GM21515 (cell line): ENCODE measurements around the gene MT4.

Experiments
- ATAC-seq: cut with Tn5 transposase; IDR thresholded peaks from one replicate; pipeline ENCODE4 v1.9.1; 2021; ENCODE audit not compliant: unreplicated experiment

Gene MT4

DNA sequence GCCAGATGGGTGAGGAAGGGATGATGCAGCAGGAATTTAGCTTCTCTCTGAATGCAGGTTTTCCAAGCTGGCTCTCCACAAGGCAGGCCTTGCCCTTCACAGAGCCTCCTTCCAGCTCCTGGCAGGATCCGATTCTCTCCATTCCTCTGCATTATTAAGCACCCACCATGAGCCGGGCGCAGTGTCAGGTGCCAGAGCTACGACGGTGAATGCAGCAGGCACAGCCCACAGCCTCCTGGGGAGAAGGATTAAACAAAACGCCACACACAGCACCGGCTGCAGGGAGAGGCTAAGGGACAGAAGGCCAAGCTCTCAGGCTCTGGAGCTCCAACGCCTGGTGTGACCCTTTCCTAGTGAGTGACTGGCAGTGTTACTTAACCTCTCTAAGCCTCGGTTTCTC lies 36.5 kb downstream of the MT4 start:
- ATAC-seq, result no peak

DNA sequence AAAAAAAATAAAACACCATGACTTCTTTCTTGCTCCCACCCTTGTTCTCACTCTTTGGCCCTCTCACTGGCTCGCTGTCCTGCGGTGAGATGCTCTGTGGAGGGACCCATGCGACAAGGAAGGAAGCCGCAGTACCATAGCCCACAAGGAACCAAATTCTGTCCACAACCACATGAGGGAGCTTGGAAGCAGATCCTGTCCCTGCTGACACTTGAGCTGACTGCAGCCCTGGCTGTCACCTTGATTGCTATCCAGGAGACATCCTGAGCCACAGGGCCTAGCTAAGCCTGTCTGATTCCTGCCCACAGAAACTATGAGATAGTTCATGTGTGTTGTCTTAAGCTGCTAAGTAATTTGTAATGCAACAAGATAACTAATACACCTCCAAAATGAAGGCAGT lies 38.7 kb downstream of the MT4 start:
- no peak for ATAC-seq

DNA sequence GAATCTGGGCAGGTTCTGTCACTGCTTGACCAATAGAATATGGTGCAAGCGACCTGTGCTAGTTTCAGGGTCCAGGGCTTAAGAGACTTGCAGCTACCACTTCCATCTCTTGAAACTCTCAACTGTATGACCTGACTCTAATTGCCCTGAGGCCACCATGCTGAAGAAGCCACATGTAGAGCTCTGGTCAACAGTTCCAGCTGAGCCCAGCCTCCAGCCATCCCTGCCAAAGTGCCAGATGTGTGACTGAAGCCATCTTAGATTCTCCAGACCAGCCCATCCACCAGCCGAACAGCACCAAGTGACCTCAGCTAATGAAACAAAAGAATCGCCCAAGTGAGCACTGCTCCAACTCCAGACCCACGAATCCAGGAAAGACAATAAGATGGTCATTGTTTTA lies 40.1 kb downstream of the MT4 start:
- ATAC-seq, result no peak

DNA sequence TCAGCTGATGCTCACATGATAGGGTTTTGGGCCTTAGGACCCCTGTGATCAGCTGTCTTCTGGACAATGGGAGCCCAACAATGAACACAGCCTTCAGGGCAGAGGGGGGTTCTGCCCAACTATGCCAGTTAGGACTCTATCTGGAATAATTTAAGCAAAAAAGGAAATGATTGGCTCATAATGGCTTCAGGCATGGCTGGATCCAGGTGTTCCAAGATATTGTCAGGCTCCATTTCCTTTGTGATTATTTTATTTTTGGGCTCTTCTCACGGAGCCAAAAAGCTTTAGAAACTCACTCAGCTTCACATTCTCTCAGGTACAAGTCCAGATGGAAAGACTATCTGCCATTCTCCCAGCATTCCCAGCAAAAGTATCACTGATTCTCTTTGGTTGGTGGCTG lies 40.6 kb downstream of the MT4 start:
- no peak for ATAC-seq

DNA sequence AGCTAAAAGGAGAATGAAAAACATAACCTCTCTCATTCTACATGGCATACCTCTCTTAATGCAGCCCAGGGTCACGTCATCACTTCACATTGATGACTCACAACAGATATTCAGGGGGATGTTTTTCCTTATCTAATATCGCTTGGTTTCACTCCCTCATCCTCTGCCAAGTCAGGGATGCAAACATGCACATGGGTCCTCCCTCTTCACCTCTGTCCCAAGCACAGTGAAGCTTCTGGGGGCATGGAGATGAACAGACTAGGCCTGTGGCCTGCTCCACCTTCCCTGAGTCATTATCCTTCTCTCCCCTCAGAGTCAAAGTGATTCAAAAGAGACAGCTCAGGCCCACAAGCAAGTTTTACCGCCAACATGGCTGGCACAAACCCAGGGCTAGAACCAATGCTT lies 41.2 kb downstream of the MT4 start:
- ATAC-seq, result no peak

DNA sequence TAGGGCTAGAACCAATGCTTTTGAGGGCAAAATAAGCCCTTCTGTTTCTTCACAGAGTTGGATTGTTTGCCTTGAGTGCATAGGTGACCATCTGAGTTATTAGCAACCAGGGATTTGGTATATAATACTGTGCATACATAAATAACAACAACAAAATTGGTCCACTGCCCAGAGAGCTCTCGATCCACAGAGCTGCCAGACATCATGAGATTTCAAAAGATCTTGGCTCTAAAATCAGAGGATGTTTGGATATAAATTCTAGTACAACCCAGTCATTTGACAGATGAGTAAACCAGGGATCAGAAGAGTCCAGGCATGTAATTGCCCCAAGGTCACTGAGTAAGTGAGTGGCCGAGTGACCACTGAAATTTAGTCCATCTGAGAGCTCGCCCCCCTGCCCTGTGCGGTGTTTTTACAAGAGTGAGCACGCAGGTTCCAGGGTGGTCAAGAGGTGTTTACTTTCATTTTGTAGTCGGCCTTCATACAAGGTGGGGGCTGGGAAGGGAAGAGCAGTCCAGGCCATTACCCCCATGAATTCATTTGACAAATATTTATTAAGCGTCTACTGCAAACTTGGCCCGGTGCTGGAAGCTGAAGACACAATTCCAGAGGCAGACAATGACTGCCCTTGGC lies 41.7 kb downstream of the MT4 start:
- ATAC-seq, result no peak

DNA sequence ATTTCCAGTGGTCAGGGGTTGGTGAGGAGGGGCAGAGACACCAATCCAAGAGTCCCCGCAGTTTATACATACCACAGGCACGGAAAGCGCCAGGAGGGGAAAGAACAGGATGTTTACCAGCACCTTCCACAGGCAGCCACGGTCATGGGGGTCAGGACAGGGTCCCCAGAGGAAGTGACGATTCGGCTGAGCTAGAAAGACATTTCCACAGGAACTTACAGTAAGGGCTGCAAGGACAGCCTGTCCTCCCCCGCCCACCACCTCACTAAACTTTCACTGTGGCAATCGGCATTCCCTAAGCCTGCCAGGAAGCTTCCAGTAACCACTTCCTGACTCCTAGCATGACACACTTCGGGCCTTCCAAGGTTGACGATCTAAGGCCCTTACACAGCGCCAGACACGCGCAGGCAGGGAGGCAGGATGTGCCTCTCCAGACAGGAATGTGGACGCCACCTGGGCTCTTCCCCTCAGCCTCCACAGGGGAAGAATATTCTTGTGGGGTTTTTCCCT lies 42.3 kb downstream of the MT4 start:
- no peak for ATAC-seq

DNA sequence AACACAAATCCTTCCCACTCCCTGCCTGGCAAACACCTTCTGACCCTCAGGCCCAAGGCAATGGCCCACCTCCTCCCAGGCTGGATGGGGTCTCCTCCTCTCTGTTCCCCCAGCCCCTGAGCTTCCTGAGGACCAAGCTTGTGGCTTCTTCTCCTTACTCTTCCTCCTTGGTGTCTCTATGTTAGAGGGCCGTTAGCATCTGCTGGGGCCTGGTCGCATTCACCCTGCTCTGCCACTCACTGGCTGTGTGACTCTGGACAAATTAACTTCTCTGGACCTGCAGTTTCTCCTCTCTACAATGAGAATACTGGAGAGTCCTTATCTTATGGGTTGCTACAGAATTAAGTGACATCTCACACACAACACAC lies 42.8 kb downstream of the MT4 start:
- no peak for ATAC-seq

DNA sequence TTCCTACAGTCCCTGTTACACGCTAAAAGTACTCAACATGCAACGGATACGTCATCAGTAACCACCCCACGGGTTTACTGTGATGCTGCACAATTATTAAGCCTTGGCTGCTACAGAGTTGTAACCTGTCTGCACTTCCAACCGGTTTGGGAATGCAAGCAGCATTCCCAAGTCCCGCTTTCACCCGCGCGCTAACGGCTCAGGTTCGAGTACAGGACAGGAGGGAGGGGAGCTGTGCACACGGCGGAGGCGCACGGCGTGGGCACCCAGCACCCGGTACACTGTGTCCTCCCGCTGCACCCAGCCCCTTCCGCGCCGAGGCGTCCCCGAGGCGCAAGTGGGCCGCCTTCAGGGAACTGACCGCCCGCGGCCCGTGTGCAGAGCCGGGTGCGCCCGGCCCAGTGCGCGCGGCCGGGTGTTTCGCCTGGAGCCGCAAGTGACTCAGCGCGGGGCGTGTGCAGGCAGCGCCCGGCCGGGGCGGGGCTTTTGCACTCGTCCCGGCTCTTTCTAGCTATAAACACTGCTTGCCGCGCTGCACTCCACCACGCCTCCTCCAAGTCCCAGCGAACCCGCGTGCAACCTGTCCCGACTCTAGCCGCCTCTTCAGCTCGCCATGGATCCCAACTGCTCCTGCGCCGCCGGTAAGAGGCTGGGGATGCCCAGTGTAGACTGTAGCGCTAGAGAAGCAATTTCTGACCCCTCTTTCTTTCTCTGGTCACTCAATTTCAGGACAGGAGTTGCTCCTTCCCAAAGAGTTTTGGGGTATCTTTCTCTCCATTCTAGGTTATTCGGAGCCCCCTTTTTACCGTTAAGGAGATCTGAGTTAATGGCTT lies 43.4 kb downstream of the MT4 start, which contains the start of gene MT2A:
TSS of gene MT2A (plus strand) at position 542 of the 833 bp plus-strand sequence. CDS start at position 614, 72 bp downstream.
- ATAC-seq, result peak; percentile 92

DNA sequence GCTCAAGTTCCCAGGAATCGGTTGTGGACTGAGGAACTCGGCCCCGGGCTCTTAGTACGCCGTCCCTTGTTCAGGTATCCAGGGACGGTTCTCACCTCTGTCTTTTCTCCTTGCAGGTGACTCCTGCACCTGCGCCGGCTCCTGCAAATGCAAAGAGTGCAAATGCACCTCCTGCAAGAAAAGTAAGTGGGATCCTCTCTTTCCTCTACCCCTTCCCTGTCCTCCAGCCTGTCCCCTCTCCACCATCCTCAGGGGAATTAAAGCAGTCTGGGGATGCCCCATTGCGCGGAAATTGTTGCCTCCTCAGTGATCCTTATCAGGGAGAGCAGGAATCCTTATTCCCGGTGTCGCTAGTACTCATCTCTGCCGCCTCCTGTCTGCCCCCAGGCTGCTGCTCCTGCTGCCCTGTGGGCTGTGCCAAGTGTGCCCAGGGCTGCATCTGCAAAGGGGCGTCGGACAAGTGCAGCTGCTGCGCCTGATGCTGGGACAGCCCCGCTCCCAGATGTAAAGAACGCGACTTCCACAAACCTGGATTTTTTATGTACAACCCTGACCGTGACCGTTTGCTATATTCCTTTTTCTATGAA lies 44.1 kb downstream of the MT4 start:
- no peak for ATAC-seq

DNA sequence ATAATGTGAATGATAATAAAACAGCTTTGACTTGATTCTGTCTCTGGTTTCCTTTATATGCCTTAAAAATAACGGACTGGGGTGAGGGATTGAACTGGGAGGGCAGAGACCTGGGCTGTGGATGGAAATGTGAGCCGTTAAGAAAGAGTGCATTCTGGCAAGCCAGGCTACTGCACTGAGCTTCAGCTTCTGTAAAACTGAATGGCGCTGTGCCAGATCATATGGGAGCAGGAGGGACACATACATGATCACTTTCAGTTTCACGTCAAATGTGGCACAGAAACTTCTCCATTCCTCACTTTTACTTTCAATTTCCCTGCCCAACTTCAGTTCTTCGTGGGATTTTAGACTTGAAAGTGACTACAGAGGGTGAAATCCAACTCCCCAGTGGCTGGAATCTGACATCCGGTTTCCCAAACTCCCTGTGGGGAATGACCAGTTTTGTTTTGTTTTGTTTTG lies 44.6 kb downstream of the MT4 start:
- ATAC-seq, result peak; percentile 43

DNA sequence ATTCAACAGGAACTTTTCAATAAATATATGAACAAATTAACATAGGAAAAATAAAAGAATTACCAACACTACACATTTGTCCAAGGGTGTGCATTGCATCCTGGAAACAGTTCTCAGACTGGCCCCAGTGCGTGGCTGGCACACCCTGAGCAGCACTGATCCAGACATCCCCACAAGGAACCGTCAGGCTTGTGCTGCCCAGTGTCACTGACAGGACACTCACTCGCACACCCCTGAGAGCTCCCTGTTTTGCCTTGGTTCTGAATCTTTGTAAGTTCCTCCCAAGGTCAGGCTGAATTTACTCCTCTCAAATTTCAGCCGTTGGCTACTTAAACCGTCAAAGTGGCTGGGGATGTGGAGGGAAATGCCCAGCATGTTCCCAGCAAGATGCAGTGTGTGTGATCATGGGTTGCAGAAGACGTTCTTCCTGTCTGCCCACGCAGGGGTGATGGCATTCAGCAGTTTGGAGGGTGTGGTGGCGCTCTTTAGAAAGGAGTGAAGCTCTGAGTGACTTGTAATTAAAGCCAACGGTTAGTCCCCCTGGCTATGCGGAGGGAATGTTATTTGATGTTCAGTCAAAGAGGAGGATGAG lies 45.2 kb downstream of the MT4 start:
- no peak for ATAC-seq

DNA sequence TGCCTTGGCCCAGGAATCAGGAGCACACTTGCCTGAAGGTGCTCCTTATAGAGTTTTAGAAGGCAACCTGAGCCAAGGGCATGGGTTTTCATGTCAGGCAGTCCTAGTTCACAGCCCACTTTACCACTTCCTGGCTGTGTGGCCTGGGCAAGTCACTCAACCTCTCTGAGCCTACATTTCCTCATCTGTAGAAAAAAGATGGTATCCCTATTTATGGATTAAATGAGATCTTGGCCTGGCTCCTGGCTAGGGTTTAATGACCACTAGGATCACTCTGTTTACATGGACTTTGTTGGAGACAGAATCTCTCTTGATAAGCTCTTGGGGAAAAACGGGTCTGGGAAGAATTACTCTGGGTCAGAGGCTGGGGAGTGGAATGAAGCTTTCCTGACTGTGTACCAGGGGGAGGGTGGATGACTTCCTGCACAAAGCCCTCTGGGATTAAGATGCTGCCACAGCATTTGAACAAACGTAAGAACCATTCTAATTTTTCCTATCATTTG lies 45.8 kb downstream of the MT4 start:
- no peak for ATAC-seq

DNA sequence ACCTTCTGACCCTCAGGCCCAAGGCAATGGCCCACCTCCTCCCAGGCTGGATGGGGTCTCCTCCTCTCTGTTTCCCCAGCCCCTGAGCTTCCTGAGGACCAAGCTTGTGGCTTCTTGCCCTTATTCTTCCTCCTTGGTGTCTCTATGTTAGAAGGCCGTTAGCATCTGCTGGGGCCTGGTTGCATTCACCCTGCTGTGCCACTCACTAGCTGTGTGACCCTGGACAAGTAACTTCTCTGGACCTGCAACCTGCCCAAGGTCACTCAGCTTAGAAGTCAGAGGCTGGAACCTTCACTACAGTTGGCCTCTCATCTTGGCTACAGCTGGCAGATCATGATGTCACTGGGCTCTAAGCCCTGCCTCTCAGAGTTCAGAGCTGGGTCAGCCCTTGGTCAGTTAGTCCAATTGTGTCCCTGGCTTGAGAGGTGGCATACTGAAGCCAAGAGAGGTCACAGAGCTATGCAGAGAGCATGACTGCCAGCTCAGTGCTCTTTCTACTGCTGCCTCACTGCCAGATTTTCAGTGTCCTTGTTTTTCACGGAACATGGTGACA lies 46.5 kb downstream of the MT4 start:
- no peak for ATAC-seq

DNA sequence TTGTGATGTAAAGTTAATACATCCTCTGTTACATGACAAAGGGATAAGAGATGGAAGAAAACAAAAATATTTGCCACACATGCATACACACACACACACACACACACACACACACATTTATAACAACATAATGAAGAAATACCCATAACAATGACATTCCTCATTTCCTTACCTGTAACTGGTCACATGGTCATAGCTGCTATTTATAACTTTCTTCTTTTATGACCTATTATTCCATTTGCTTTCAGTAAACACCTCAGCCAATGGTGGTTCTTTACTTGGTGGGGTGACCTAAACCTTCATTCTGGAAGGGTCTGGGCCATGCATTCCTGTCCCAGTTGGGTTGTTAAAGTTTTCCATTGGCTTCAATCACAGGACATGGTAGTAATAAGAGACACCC lies 48.8 kb downstream of the MT4 start:
- no peak for ATAC-seq

DNA sequence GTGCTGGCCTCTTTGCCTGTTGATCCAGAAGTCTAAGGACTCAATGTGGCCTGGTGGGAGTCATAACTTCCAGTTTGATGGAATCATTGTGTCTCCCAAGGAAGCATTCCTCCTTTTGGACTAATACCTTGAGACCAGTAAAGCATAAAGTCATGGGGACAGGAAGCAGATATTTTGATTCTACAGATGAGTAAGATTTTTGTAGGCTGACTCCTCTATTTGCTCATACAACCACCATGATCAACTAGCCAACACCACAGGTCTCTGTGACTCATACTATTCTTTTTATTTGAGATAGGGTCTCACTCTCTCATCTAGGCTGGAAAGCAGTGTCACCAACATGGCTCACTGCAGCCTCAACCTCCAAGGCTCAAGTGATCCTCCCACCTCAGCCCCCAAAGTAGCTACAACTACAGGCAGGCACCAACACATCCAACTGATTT lies 49.7 kb downstream of the MT4 start:
- ATAC-seq, result no peak

DNA sequence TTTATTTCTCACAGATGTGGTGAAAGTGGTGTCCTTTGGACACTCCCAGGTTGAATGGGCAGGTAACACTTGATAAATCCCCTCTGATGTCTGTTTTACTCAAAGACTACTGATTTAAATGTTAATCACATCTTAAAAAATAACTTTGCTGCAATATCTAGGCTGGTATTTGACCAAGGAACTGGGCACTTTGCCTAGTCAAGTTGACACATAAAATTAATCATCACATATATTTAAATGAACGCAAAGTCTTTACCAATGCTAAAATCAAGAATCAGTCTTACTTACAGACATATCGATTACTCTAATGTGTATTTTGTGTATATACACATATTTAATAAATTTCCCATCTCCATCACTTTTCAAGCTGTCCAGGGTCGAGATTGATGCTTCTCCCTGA lies 50.5 kb downstream of the MT4 start:
- ATAC-seq, result no peak

DNA sequence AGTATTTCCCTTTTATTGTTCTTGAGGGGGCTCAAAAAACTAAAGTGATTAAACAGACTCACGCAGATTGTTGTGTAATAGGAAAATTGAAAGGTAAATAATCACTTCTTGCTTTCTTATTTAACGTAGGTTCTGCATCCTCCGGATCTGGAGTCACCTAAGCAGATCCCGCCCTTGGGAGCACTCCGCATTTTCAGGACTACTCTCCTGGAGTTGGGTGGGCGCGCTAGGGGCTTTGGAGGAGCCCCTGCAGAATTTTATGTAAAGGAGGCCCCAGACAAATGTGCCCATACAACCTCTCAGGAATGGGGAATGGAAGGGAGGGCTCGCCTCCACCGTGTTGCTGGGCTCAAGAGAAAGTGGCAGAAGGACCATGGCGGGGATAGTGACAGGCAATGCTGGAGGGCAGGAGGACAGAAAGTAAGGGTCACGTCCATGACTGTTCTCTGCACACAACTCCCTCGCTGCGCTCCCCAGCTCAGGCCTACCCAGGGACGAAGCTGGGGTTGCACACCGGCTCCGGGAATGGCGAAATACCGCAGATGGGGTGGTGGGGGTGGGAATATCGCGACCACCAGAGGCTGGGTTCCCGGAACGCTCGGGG lies 51.8 kb downstream of the MT4 start:
- ATAC-seq, result no peak

DNA sequence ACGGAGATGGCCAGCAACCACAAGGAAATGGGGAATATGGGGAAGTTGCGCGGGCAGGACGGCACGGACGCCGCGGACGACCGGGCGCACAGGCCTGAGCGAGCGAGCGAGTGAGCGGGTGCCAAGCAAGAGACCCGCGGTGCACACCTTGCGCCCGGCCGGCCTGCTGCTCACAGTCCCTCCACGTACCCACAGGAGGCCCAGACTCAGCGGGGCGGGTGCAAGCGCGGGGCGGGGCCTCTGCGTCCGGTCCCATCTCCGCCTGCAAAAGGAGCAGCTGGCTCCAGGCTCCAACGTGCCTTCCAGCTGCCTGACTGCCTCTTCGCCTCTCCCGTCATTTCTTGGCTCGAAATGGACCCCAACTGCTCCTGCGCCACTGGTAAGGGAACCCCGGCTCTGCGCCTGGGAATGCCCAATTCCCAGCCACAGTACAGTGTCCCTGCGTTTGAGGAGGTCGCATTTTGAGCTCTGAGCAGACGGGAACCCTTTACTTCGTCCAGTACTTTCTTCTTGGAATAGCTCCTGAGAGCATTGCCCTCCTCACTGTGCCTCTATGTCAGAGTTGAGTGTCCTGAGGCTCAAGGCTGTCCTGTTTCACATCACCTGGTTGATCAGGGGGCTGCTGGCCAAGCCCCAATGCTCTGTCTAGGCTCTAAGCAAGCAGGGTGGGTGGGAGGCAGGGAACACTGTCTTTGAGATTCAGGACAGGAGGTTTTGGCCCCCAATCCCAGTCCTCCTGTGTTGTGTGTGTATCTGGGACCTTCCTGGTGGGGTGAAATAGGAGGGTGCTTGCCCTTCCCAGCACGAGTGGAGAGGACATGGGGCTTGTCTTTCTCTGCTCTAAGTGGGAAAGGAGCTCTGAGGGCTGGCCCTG lies 52.6 kb downstream of the MT4 start:
- ATAC-seq, result no peak

DNA sequence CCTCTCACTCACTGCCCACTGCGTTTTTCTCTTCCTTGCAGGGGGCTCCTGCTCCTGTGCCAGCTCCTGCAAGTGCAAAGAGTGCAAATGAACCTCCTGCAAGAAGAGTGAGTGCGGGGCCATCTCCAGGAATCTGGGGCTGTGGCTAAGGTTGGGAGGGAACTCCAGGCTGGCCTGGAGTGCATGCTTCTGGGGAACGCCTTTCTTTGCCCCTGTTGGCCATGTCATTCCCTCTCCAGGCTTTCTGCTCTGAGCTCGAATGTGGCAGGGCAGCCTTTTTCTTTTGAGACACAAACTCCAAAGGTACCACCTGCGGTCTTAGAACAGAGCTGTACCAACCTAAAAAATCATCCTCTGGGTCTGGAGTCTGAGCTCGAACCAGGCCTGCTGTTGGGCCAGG lies 53.3 kb downstream of the MT4 start:
- ATAC-seq, result no peak
